Stimulated activated CD4-positive, alpha-beta T cell treated with anti-CD3 and anti-CD28 coated beads, Interleukin-2, amount 100 ng/mL, for 24 hours (primary cell): ENCODE results near the gene ZBTB32.
"Not testable (repeated sequence)": the region's sequence is repeated elsewhere in the genome, so short reads cannot be mapped to it uniquely, and the experiment has no call there.

Source experiments
- DNase-seq, 2 donors: peaks; one replicate each; pipeline ENCODE4 v3.0.0-alpha.2; 2020

Gene ZBTB32

DNA sequence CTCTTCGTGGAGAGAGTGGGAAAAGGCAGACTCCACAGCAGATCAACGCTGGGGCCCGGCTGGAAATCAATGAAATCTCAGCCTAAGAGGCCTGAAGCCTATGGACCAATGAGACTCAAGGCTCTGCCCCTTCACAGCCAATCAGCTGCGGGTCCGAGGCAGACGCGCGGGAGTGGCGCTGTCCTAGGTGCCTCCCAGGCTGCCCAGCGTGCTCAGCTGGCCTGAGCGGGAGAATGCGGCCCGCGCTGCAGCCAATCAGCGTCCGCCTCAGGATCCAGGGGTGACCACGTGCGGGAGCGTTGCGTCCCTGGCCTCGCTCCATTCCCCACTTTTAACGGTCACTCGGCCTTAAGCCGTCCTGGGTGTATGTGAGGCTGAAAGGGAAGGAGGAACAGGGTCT lies at the start of gene ZBTB32:
ZBTB32 (plus strand) TSS at position 341 of the 400 bp plus-strand sequence. CDS start 10,069 bp downstream, outside the sequence.
- DNase-seq = peak in 1 of 2 donors; percentile 37

DNA sequence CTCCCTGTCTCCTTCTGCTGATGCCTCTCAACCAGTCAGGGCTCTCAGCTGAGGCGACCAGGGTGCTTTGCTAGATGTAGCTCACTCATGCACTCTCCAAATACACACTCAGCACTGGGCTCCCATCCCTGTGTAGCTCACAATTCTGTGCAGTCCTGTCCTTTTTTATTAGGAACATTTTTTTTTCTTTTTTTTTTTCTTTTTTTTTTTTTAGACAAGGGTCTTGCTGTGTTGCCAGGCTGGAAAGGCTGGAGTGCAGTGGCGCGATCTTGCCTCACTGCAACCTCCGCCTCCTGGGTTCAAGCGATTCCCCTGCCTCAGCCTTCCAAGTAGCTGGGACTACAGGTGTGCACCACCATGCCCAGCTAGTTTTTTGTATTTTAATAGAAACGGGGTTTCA lies 49.5 kb upstream of the ZBTB32 start:
- DNase-seq = not testable (repeated sequence)

GRCh38 chr19:35655600-35655999 lies 48.8 kb upstream of the ZBTB32 start:
- DNase-seq = no peak

GRCh38 chr19:35656700-35657099 lies 47.7 kb upstream of the ZBTB32 start:
- no peak for DNase-seq

DNA sequence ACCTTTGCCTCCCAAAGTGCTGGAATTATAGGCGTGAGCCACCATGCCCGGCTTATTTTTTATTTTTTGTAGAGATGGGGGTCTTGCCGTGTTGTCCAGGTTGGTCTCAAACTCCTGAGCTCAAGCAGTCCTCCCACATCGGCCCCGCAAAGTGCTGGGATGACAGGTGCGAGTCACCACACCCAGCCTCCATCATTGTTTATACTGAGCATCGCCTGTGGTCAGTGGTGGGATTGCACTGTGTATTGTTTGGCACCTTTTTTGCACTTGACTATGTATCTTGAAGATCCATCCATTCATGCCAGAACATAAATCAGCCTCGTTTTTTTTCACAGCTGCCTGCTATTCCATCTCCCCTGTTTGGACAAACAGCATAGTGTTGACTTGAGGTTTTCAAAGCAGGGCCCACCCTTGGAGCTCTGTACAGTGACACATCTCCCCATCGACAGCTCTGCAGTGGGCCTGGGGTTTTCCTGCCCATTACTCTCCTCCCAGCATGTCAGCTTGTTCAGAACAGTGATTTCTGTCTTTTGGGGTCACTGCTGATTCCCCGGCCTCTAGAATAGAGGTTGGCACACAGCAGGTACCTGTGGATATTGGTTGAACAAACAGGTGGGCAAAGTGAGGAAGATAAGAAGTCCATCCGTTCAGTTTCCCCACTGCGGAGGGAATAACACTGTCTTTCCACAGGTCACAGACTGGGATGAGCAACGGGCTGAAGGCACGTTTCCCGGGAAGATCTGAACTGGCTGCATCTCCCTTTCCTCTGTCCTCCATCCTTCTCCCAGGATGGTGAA lies 46.3 kb upstream of the ZBTB32 start:
- no peak for DNase-seq

GRCh38 chr19:35661995-35662340 lies 42.4 kb upstream of the ZBTB32 start:
- no peak for DNase-seq

GRCh38 chr19:35663981-35664380 lies 40.4 kb upstream of the ZBTB32 start:
- no peak for DNase-seq

GRCh38 chr19:35665157-35665556 lies 39.2 kb upstream of the ZBTB32 start:
- no peak for DNase-seq

DNA sequence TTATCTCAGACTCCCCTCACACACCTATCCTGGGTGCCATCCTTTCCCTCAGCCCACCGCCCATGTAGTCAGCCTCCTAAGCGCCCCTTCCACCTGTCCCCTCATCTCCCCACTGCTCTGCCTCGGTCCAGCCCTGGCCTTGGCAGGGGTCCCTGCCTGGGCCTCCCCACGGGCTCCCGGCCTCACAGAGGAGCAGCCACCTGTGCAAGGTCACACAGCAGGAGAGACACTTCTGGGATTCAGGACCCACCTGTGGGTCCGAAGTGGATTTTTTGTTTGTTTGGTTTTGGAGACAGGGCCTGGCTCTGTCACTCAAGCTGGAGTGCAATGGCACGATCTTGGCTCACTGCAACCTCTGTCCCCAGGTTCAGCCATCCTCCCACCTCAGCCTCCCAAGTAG lies 38.8 kb upstream of the ZBTB32 start:
- no peak for DNase-seq

DNA sequence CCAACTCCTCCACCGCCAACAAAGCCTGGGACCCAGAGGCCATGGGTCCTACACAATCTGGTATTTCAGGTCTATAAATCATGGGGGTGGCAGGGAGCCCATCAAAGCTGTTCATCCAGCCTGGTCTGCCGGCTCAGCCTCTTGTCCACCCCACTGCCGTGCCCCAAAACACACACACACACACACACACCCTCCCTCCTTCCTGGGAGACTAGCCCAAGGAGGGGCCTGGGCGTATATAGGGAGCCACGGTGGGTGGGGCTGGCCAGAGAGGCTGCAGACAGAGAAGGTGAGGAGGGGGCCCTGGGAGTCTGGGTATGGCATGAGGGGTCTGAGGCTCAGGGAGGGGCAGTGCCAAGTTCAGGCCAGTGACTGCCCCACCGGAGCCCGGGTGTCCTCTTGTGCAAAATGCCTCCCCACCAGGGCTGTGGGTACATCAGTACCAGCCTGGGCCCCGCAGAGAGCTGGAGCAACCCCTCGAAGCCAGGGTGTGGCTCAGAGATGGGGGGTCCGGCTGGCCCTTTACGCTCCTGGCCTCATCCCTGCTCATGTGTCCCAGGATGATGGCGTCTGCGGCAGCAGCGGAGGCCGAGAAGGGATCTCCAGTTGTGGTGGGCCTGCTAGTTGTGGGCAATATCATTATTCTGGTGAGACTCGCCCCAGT lies 38.0 kb upstream of the ZBTB32 start, which contains the start of gene UPK1A:
UPK1A (plus strand) TSS at position 267 of the 663 bp plus-strand sequence; CDS start at position 563, 296 bp downstream.
- no peak for DNase-seq

- no peak for DNase-seq
These were observed 34.8 kb upstream of the ZBTB32 start for GRCh38 chr19:35669566-35669965.

GRCh38 chr19:35669974-35670373 lies 34.4 kb upstream of the ZBTB32 start:
- DNase-seq = no peak

GRCh38 chr19:35670686-35671085 lies 33.7 kb upstream of the ZBTB32 start:
- no peak for DNase-seq

- DNase-seq = no peak
These were observed 32.5 kb upstream of the ZBTB32 start for GRCh38 chr19:35671818-35672217.

- DNase-seq = peak; percentile 56 to 66
These were observed 31.1 kb upstream of the ZBTB32 start for GRCh38 chr19:35673121-35673804.

DNA sequence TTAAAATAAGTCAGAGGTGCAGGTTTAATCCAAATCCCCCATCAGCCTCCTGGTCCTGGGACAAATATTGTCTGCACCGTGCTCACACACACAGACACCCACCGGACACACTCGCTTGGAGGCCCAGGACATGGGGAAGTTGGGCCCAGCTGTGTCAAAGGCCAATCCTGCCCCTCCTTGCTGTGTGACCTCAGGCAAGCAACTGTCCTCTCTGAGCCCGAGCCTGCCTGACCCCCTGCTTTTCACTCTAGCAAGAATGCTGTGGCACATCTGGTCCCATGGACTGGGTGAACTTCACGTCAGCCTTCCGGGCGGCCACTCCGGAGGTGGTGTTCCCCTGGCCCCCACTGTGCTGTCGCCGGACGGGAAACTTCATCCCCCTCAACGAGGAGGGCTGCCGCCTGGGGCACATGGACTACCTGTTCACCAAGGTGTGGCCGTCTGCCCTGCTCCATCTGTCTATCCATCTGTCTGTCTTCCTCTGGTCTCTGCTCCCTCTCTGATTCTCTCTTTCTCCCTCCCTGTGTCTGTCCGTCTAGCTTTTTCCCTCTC lies 28.7 kb upstream of the ZBTB32 start:
- DNase-seq = no peak

DNA sequence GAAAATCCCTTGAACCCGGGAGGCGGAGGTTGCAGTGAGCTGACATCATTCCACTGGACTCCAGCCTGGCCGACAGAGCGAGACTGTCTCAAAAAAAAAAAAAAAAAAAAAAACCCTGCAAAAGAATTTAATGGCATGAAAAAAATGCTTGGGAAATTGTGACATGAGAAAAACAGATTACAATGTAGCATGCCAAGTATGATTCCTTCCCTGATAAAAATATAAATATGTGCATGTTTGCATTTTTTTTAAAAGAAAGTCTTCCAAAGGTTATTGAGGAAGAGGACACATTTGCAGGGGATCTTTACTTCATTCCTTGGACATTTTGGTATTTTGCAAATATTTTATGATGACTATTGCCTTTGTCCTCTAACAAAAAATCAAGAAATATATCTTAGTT lies 14.5 kb upstream of the ZBTB32 start:
- DNase-seq = no peak

DNA sequence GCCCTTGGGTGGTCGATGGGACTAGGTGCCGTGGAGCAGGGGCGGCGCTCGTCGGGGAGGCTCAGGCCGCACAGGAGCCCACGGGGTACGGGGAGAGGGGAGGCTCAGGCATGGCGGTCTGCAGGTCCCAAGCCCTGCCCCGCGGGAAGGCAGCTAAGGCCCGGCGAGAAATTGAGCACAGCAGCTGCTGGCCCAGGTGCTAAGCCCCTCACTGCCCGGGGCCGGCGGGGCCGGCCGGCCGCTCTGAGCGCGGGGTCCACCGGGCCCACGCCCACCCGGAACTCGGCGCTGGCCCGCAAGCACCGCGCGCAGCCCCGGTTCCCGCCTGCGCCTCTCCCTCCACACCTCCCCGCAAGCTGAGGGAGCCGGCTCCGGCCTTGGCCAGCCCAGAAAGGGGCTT lies 13.3 kb upstream of the ZBTB32 start:
- DNase-seq = not testable (repeated sequence)

GRCh38 chr19:35692010-35692409 lies 12.3 kb upstream of the ZBTB32 start:
- DNase-seq = no peak

DNA sequence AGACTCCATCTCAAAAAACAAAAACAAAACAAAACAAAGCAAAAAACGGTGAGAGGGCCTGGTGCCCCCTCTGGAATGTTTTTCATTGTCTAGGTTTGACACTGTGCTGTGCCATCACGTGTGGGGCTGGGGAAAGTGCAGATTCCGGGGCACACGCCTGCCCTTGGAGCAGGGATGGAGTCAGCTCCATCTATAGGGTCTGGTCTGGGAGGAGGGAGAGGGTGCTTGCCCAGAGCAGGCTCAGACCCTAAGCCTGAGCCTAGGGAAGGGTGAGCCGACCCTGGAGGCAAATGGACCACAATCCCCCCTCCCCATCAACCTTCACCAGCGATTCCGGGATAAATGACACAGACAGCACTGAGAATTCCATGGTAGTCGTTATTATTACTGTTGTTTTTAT lies 10.9 kb upstream of the ZBTB32 start:
- DNase-seq = no peak

DNA sequence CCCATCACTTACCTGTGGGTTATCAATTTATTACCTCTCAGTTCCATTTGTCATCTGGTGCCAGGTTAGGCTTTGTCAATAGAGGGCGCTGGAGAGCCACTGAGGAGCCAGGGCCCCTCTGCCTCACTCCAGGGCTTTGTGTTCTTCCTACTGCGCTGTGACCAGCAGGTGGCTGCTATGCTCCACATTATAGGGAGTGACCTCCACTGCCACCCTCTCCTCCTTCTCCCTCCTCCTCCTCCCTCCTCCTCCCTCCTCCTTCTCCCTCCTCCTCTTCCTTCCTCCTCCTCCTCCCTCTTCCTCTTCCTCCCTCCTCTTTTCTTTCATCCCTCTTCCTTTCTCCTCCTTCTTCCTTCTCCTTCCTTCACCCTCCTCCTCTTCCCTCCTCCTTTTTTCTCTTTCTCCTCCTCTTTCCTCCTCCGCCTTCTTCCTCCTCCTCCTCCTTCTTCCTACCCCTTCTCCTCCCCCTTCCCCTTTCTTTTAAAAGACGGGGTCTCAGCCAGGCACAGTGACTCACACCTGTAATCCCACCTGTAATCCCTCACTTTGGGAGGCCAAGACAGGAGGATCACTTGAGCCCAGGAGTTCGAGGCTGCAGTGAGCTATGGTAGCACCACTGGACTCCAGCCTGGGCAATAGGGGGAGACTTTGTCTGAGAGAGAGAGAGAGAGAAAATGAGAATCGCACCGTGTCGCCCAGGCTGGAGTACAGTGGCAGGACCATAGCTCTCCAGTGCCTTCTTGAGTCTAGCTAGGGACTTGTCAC lies 10.3 kb upstream of the ZBTB32 start:
- peak; percentile 92 for DNase-seq

- no peak for DNase-seq
These were observed 8.4 kb upstream of the ZBTB32 start for GRCh38 chr19:35695895-35696422.
